Ishikawa (cell line): Measurements from ENCODE around the gene ATP8A2.

ENCODE experiments used
- CEBPB ChIP-seq: IDR thresholded peaks from 2 replicates; pipeline ENCODE4 v1.6.1; 2012
- CREB1 ChIP-seq: IDR thresholded peaks from 2 replicates; pipeline ENCODE4 v1.6.1; 2012; ENCODE audit warnings: low read depth
- EGR1 ChIP-seq: IDR thresholded peaks from 2 replicates; pipeline ENCODE4 v1.6.1; 2012
- EP300 ChIP-seq: IDR thresholded peaks from 2 replicates; pipeline ENCODE4 v1.6.1; 2012; ENCODE audit warnings: borderline replicate concordance
- FOXM1 ChIP-seq: IDR thresholded peaks from 2 replicates; pipeline ENCODE4 v1.6.1; 2012; ENCODE audit warnings: low read depth, borderline replicate concordance
- MAX ChIP-seq: IDR thresholded peaks from 2 replicates; pipeline ENCODE4 v1.6.1; 2012
- NFIC ChIP-seq: IDR thresholded peaks from 2 replicates; pipeline ENCODE4 v1.6.1; 2012
- RAD21 ChIP-seq: IDR thresholded peaks from 2 replicates; pipeline ENCODE4 v1.6.1; 2012; ENCODE audit warnings: low read depth
- REST ChIP-seq: IDR thresholded peaks from 2 replicates; pipeline ENCODE4 v1.6.1; 2012; ENCODE audit warnings: low read depth, mild to moderate bottlenecking
- TAF1 ChIP-seq: IDR thresholded peaks from 2 replicates; pipeline ENCODE4 v1.6.1; 2012; ENCODE audit warnings: low read depth, mild to moderate bottlenecking
- TCF12 ChIP-seq: IDR thresholded peaks from 2 replicates; pipeline ENCODE4 v1.6.1; 2012; ENCODE audit warnings: low read depth
- TEAD4 ChIP-seq: IDR thresholded peaks from 2 replicates; pipeline ENCODE4 v1.6.1; 2012
- USF1 ChIP-seq: IDR thresholded peaks from 2 replicates; pipeline ENCODE4 v1.6.1; 2012
- YY1 ChIP-seq: IDR thresholded peaks from 2 replicates; pipeline ENCODE4 v1.6.1; 2012; ENCODE audit warnings: low read depth
- ZBTB7A ChIP-seq: IDR thresholded peaks from 2 replicates; pipeline ENCODE4 v1.6.1; 2012; ENCODE audit warnings: low read depth

The ATP8A2 gene

GRCh38 chr13:26012995-26013394, 641.2 kb downstream of the ATP8A2 start:
- TF ChIP-seq TAF1, result no peak
- no peak for TF ChIP-seq TEAD4
- no peak for TF ChIP-seq EP300
- TF ChIP-seq NFIC, result no peak
- no peak for TF ChIP-seq REST
- TF ChIP-seq ZBTB7A, result no peak
- no peak for TF ChIP-seq FOXM1
- no peak for TF ChIP-seq TCF12
- no peak for TF ChIP-seq CEBPB
- TF ChIP-seq EGR1, result no peak
- TF ChIP-seq CREB1, result no peak
- TF ChIP-seq MAX, result no peak
- TF ChIP-seq YY1, result no peak
- no peak for TF ChIP-seq USF1
- no peak for TF ChIP-seq RAD21

- TF ChIP-seq ZBTB7A (no peak), REST (no peak), CREB1 (no peak), EP300 (no peak), TCF12 (no peak)
Measured at GRCh38 chr13:26015271-26016125, 643.7 kb downstream of the ATP8A2 start.

GRCh38 chr13:26016189-26016588, 644.4 kb downstream of the ATP8A2 start:
- TF ChIP-seq TEAD4 (no peak), YY1 (no peak), USF1 (no peak)

- no peak for TF ChIP-seq EP300
- no peak for TF ChIP-seq ZBTB7A
- no peak for TF ChIP-seq YY1
- TF ChIP-seq EGR1, result no peak
- TF ChIP-seq CREB1, result no peak
Measured at GRCh38 chr13:26017196-26017921, 645.6 kb downstream of the ATP8A2 start.

GRCh38 chr13:26017932-26018665, 646.3 kb downstream of the ATP8A2 start:
- TF ChIP-seq TEAD4, result no peak
- TF ChIP-seq FOXM1, result no peak
- TF ChIP-seq CREB1, result no peak

- no peak for TF ChIP-seq USF1
- TF ChIP-seq CEBPB, result no peak
- no peak for TF ChIP-seq CREB1
- TF ChIP-seq REST, result no peak
- no peak for TF ChIP-seq FOXM1
- no peak for TF ChIP-seq TCF12
- no peak for TF ChIP-seq TAF1
- no peak for TF ChIP-seq EGR1
- TF ChIP-seq TEAD4, result no peak
Measured at GRCh38 chr13:26019251-26019650, 647.5 kb downstream of the ATP8A2 start.
